Neural cell (in vitro differentiated cells): ENCODE results near the gene TUBB2A. TPM values are rescaled to one million over a fixed set of nuclear protein-coding genes. Genes with fewer than 3 reads are reported as not detected.
"Not testable (repeated sequence)": the region's sequence is repeated elsewhere in the genome, so short reads cannot be mapped to it uniquely, and the experiment has no call there.

ENCODE experiments used
- H2AFZ ChIP-seq: fragments of 200-600, 300-800 bp; sonication (generic), shearing (Covaris generic); 2 replicates; pipeline ENCODE4 v1.6.0; 2014; ENCODE audit warnings: low read depth, mild to moderate bottlenecking, antibody characterized with exemption, low read length, moderate library complexity
- H3F3A ChIP-seq: fragments of 200-600 bp; shearing (Covaris generic); 2 replicates; pipeline ENCODE4 v1.6.1; 2016; ENCODE audit warnings: mild to moderate bottlenecking, moderate library complexity, mixed read lengths, antibody characterized with exemption, low read length; ENCODE audit not compliant: insufficient read depth, poor library complexity, severe bottlenecking
- H3K27ac ChIP-seq: fragments of 200-600, 300-800 bp; sonication (generic), shearing (Covaris generic); 2 replicates; pipeline ENCODE4 v1.5.1; 2014; ENCODE audit warnings: mild to moderate bottlenecking, low read length, moderate library complexity
- H3K27me3 ChIP-seq: fragments of 300-800, 200-600 bp; sonication (generic), shearing (Covaris generic); 2 replicates; pipeline ENCODE4 v1.6.0; 2014; ENCODE audit warnings: mild to moderate bottlenecking, low read depth, low read length, moderate library complexity; ENCODE audit not compliant: insufficient read depth
- H3K36me3 ChIP-seq: fragments of 300-800, 200-600 bp; sonication (generic), shearing (Covaris generic); 2 replicates; pipeline ENCODE4 v1.5.1; 2014; ENCODE audit warnings: mild to moderate bottlenecking, antibody characterized with exemption, low read length, moderate library complexity; ENCODE audit not compliant: insufficient read depth
- H3K4me2 ChIP-seq: fragments of 300-800, 200-600 bp; sonication (generic), shearing (Covaris generic); 2 replicates; pipeline ENCODE4 v1.6.0; 2014; ENCODE audit warnings: mild to moderate bottlenecking, low read length
- H3K4me3 ChIP-seq: fragments of 300-800, 200-600 bp; sonication (generic), shearing (Covaris generic); 2 replicates; pipeline ENCODE4 v1.5.1; 2014; ENCODE audit warnings: mild to moderate bottlenecking, low read length, moderate library complexity
- H3K79me2 ChIP-seq: fragments of 200-600 bp; shearing (Covaris generic); replicated peaks from 2 replicates; pipeline ENCODE4 v1.6.0; 2014; ENCODE audit warnings: mild to moderate bottlenecking, low read length, moderate library complexity; ENCODE audit not compliant: insufficient read depth
- H3K9ac ChIP-seq: fragments of 300-800, 200-600 bp; sonication (generic), shearing (Covaris generic); 2 replicates; pipeline ENCODE4 v1.6.1; 2016; ENCODE audit warnings: mild to moderate bottlenecking, low read length, mixed read lengths
- H3K9me2 ChIP-seq: fragments of 200-600 bp; shearing (Covaris generic); 2 replicates; pipeline ENCODE4 v1.6.1; 2016; ENCODE audit warnings: mild to moderate bottlenecking, low read length, mixed read lengths; ENCODE audit not compliant: insufficient read depth
- H3K9me3 ChIP-seq: fragments of 200-600, 300-800 bp; sonication (generic), shearing (Covaris generic); 2 replicates; pipeline ENCODE4 v1.6.1; 2016; ENCODE audit warnings: mild to moderate bottlenecking, mixed run types, low read length, moderate library complexity, mixed read lengths
- H4K20me1 ChIP-seq: fragments of 200-600 bp; shearing (Covaris generic); 2 replicates; pipeline ENCODE4 v1.6.1; 2016; ENCODE audit warnings: mild to moderate bottlenecking, mixed run types; ENCODE audit not compliant: insufficient read depth
- POLR2AphosphoS5 ChIP-seq: IDR thresholded peaks from 2 replicates; pipeline ENCODE4 v1.6.1; 2012
- RAD21 ChIP-seq: fragments of 450-650 bp; conservative IDR thresholded peaks from 2 replicates; pipeline ENCODE4 v1.6.1; 2014; ENCODE audit warnings: antibody characterized with exemption, mild to moderate bottlenecking, moderate library complexity
- polyA plus RNA-seq: library from polyadenylated mRNA; depleted of rRNA; stranded (reverse); fragments of >200 nt; gene quantifications from 2 replicates; pipeline ENCODE4 v1.2.3, GENCODE V29; 2014
- TF ChIP-seq, protein P1 (sequence below): IDR thresholded peaks from 2 replicates; pipeline ENCODE4 v1.6.1; 2012; ENCODE audit warnings: borderline replicate concordance

TUBB2A gene
- polyA plus RNA-seq, 1 donor from 2014 or later: 1,088 TPM

DNA sequence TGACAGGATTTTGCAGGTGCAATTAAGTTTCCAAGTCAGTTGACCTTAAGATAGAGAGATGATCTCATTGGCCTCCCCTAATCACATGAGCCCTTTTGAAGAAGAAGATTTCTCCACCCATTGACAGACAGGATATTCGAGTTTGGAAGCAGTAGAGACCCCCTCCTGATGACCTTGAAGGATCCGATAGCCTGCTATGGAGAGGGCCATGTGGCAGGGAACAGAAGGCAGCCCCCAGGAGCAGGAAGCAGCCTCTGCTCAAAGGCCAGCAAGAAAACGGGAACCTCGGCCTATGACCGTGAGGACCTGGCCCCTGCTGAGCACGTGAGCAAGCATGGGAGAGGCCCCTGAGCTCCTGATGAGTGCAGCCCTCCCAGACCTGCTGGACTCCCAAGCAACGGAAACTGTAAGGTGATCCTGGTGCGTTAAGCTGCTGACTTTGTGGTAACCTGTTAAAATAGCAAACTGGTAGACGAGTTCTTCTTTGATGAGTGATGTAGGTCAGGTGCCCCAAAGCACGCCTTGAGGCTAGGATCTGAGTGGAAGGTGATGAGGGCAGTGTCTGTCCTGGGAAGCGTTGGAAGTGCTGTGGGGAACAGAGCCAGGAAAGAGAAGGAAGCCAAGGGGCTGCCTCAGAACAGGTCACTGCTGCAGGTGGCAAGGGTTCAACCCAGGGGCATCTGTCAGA lies 18.5 kb upstream of the TUBB2A start:
- H3K9ac ChIP-seq: no peak overlapping the region
- no peaks in the 10 kb centered on the region for H3K9me2 ChIP-seq
- H3F3A ChIP-seq: no peaks in the 10 kb centered on the region
- TF ChIP-seq, protein P1, sequence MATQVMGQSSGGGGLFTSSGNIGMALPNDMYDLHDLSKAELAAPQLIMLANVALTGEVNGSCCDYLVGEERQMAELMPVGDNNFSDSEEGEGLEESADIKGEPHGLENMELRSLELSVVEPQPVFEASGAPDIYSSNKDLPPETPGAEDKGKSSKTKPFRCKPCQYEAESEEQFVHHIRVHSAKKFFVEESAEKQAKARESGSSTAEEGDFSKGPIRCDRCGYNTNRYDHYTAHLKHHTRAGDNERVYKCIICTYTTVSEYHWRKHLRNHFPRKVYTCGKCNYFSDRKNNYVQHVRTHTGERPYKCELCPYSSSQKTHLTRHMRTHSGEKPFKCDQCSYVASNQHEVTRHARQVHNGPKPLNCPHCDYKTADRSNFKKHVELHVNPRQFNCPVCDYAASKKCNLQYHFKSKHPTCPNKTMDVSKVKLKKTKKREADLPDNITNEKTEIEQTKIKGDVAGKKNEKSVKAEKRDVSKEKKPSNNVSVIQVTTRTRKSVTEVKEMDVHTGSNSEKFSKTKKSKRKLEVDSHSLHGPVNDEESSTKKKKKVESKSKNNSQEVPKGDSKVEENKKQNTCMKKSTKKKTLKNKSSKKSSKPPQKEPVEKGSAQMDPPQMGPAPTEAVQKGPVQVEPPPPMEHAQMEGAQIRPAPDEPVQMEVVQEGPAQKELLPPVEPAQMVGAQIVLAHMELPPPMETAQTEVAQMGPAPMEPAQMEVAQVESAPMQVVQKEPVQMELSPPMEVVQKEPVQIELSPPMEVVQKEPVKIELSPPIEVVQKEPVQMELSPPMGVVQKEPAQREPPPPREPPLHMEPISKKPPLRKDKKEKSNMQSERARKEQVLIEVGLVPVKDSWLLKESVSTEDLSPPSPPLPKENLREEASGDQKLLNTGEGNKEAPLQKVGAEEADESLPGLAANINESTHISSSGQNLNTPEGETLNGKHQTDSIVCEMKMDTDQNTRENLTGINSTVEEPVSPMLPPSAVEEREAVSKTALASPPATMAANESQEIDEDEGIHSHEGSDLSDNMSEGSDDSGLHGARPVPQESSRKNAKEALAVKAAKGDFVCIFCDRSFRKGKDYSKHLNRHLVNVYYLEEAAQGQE: no peak
- TF ChIP-seq RAD21: no peak
- no peak for TF ChIP-seq POLR2AphosphoS5
- no peak overlapping the region for H3K27ac ChIP-seq
- H3K27me3 ChIP-seq: no peaks in the 10 kb centered on the region
- H3K4me2 ChIP-seq: no peak overlapping the region
- H3K79me2 ChIP-seq: no peaks in the 10 kb centered on the region
- H4K20me1 ChIP-seq: no peaks in the 10 kb centered on the region
- H2AFZ ChIP-seq: no peak overlapping the region
- H3K9me3 ChIP-seq: no peaks in the 10 kb centered on the region
- no peak overlapping the region for H3K4me3 ChIP-seq
- no peaks in the 10 kb centered on the region for H3K36me3 ChIP-seq

- H3K4me3 ChIP-seq, H3K27ac ChIP-seq, H4K20me1 ChIP-seq, H3K9me3 ChIP-seq, H3K27me3 ChIP-seq, H3K9me2 ChIP-seq, H3K4me2 ChIP-seq, H3F3A ChIP-seq, H3K9ac ChIP-seq, H3K36me3 ChIP-seq, H3K79me2 ChIP-seq, H2AFZ ChIP-seq: not testable (repeated sequence)
Measured at GRCh38 chr6:3173636-3174089, 16.3 kb upstream of the TUBB2A start.

GRCh38 chr6:3172789-3173188 lies 15.4 kb upstream of the TUBB2A start:
- not testable (repeated sequence) for H3K9me2 ChIP-seq, H3K9ac ChIP-seq, H3K9me3 ChIP-seq, H3K27ac ChIP-seq, H3K27me3 ChIP-seq, H3K79me2 ChIP-seq, H3K4me2 ChIP-seq, H3F3A ChIP-seq, H3K36me3 ChIP-seq, H4K20me1 ChIP-seq, H2AFZ ChIP-seq, H3K4me3 ChIP-seq

DNA sequence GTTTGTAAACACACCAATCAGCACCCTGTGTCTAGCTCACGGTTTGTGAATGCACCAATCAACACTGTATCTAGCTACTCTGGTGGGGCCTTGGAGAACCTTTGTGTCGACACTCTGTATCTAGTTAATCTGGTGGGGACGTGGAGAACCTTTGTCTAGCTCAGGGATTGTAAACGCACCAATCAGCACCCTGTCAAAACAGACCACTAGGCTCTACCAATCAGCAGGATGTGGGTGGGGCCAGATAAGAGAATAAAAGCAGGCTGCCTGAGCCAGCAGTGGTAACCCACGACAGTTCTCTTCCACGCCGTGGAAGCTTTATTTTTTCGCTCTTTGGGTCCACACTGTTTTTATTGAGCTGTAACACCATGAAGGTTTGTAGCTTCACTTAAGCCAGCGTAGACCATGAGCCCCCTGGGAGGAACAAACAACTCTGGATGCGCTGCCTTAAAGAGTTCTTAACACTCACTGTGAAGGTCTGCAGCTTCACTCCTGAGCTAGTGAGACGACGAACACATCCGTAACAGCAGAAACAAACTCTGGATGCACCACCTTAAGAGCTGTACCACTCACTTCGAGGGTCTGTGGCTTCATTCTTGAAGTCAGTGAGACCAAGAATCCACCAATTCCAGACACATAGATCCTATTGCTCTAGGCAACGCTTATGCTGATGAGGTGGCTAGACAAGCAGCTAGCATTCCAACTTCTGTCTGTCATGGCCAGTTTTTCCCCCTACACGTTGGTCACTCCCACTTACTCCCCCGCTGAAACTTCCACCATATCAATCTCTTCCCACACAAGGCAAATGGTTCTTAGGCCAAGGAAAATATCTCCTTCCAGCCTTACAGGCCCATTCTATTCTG lies 14.2 kb upstream of the TUBB2A start:
- not testable (repeated sequence) for H2AFZ ChIP-seq, H3F3A ChIP-seq, H3K36me3 ChIP-seq, H3K9me2 ChIP-seq, H3K9me3 ChIP-seq, H4K20me1 ChIP-seq, H3K4me2 ChIP-seq, H3K9ac ChIP-seq, H3K4me3 ChIP-seq, H3K27ac ChIP-seq, H3K79me2 ChIP-seq, H3K27me3 ChIP-seq

- not testable (repeated sequence) for H3K36me3 ChIP-seq, H3K9ac ChIP-seq, H4K20me1 ChIP-seq, H3K9me2 ChIP-seq, H3K27me3 ChIP-seq, H3K27ac ChIP-seq, H3K4me2 ChIP-seq, H3K4me3 ChIP-seq, H3K9me3 ChIP-seq, H3F3A ChIP-seq, H2AFZ ChIP-seq, H3K79me2 ChIP-seq
Measured at GRCh38 chr6:3170676-3171075, 13.3 kb upstream of the TUBB2A start.

DNA sequence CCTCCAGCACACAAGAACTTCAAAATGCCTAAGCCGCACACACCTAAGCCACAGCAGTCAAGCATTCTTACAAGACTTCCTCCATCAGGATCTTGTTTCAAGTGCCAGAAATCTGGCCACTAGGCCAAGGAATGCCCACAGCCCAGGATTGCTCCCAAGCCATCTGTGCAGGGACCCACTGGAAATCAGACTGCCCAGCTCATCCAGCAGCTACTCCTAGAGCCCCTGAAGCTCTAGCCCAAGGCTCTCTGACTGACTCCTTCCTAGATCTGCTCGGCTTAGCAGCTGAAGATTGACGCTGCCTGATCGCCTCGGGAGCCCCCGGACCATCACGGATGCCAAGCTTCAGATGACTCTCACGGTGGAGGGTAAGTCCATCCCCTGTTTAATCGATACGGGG lies 10.7 kb upstream of the TUBB2A start:
- not testable (repeated sequence) for H3K9me2 ChIP-seq, H3K27me3 ChIP-seq, H3K9ac ChIP-seq, H3F3A ChIP-seq, H3K4me3 ChIP-seq, H4K20me1 ChIP-seq, H3K36me3 ChIP-seq, H3K27ac ChIP-seq, H3K79me2 ChIP-seq, H2AFZ ChIP-seq, H3K9me3 ChIP-seq, H3K4me2 ChIP-seq
